GM18519 (cell line): ENCODE results near the gene BLOC1S4.

Source experiments
- ATAC-seq: cut with Tn5 transposase; IDR thresholded peaks from one replicate; pipeline ENCODE4 v1.9.1; 2021; ENCODE audit warnings: mild to moderate bottlenecking, moderate library complexity; ENCODE audit not compliant: unreplicated experiment, low FRiP score

Gene BLOC1S4

GRCh38 chr4:6689506-6689960 lies 26.4 kb upstream of the BLOC1S4 start:
- ATAC-seq, result no peak

- no peak for ATAC-seq
Observed at GRCh38 chr4:6692379-6692778, 23.6 kb upstream of the BLOC1S4 start.

GRCh38 chr4:6692806-6693205 lies 23.2 kb upstream of the BLOC1S4 start:
- no peak for ATAC-seq

- no peak for ATAC-seq
Observed at GRCh38 chr4:6693231-6694176, 22.5 kb upstream of the BLOC1S4 start, which contains the start of gene S100P. Gene S100P, plus strand, starts transcription at chr4:6693878. Its CDS starts 55 bp downstream, at chr4:6693933.

- no peak for ATAC-seq
Observed at GRCh38 chr4:6694177-6694901, 21.6 kb upstream of the BLOC1S4 start.

- no peak for ATAC-seq
Observed at GRCh38 chr4:6695660-6696610, 20.0 kb upstream of the BLOC1S4 start.

GRCh38 chr4:6696611-6697010 lies 19.4 kb upstream of the BLOC1S4 start:
- ATAC-seq, result no peak

- ATAC-seq, result no peak
Observed at GRCh38 chr4:6697131-6697530, 18.8 kb upstream of the BLOC1S4 start.

GRCh38 chr4:6699388-6699787 lies 16.6 kb upstream of the BLOC1S4 start:
- ATAC-seq, result no peak

- ATAC-seq, result no peak
Observed at GRCh38 chr4:6699903-6700302, 16.1 kb upstream of the BLOC1S4 start.

GRCh38 chr4:6701371-6701770 lies 14.6 kb upstream of the BLOC1S4 start:
- no peak for ATAC-seq

GRCh38 chr4:6702761-6703160 lies 13.2 kb upstream of the BLOC1S4 start:
- no peak for ATAC-seq

GRCh38 chr4:6703786-6704185 lies 12.2 kb upstream of the BLOC1S4 start:
- no peak for ATAC-seq

GRCh38 chr4:6705646-6706045 lies 10.3 kb upstream of the BLOC1S4 start:
- no peak for ATAC-seq

GRCh38 chr4:6706173-6706572 lies 9.8 kb upstream of the BLOC1S4 start:
- no peak for ATAC-seq

- no peak for ATAC-seq
Observed at GRCh38 chr4:6709230-6710114, 6.5 kb upstream of the BLOC1S4 start, which contains the start of gene MRFAP1L1. Gene MRFAP1L1, minus strand, starts transcription at chr4:6709865. Its CDS starts 236 bp downstream, at chr4:6709629.

- ATAC-seq, result no peak
Observed at GRCh38 chr4:6710282-6710681, 5.7 kb upstream of the BLOC1S4 start.

GRCh38 chr4:6710996-6711395 lies 5.0 kb upstream of the BLOC1S4 start:
- no peak for ATAC-seq

- no peak for ATAC-seq
Observed at GRCh38 chr4:6714954-6715353, 1.0 kb upstream of the BLOC1S4 start.
